Measurements from ENCODE around the gene METTL3.

METTL3 gene

GRCh38 chr14:21467616-21468015 is 43.5 kb downstream of the METTL3 start:
- H3K27ac ChIP-seq, result no peak overlapping the region
- no peak for TF ChIP-seq CTCF (IDR thresholded peaks at IDR 0.05)
- TF ChIP-seq ZFX (IDR thresholded peaks at IDR 0.05; ENCODE audit: borderline replicate concordance), result no peak

GRCh38 chr14:21455912-21456667 is 55.0 kb downstream of the METTL3 start, which contains the start of gene CHD8:
Gene CHD8, minus strand, starts transcription at chr14:21456123. Its CDS starts 24,480 bp downstream, at chr14:21431643.
- peak within 1 kb of the TSS; percentile 96 for H3K27ac ChIP-seq
- TF ChIP-seq ZFX (IDR thresholded peaks at IDR 0.05; ENCODE audit: borderline replicate concordance) (no peak), CTCF (IDR thresholded peaks at IDR 0.05) (peak; percentile 83)

- peak overlapping the region; percentile 96 for H3K27ac ChIP-seq
- TF ChIP-seq CTCF (IDR thresholded peaks at IDR 0.05), result no peak
- no peak for TF ChIP-seq ZFX (IDR thresholded peaks at IDR 0.05; ENCODE audit: borderline replicate concordance)
These were observed 55.6 kb downstream of the METTL3 start for GRCh38 chr14:21455592-21455911.

GRCh38 chr14:21454843-21455544 is 56.1 kb downstream of the METTL3 start:
- H3K27ac ChIP-seq, result peak overlapping the region; percentile 96
- TF ChIP-seq CTCF (IDR thresholded peaks at IDR 0.05), result no peak
- no peak for TF ChIP-seq ZFX (IDR thresholded peaks at IDR 0.05; ENCODE audit: borderline replicate concordance)

- 0 out of 2 replicates have a peak overlapping the region, but pooled peaks have one; percentile 15 for H3K27ac ChIP-seq
These were observed 61.3 kb downstream of the METTL3 start for GRCh38 chr14:21449899-21450216.

More at GRCh38 chr14:21449899-21450216, 61.3 kb downstream of the METTL3 start:
- TF ChIP-seq ZFX (IDR thresholded peaks at IDR 0.05; ENCODE audit: borderline replicate concordance) (no peak), CTCF (IDR thresholded peaks at IDR 0.05) (no peak)

Data from 22Rv1 (cell line).